Measurements from ENCODE around the gene MVP. TPM values are rescaled to one million over a fixed set of nuclear protein-coding genes. Genes with fewer than 3 reads are reported as not detected.

MVP gene
- total RNA-seq, 1 donor from 2014 or later = 177 TPM

GRCh38 chr16:29854520-29855100 is 34.3 kb downstream of the MVP start:
- intact Hi-C loops (cut with micrococcal nuclease) = no loop called here
- H3K4me3 Mint-ChIP-seq = no peak overlapping the region
- no peak for TF ChIP-seq CTCF (IDR thresholded peaks at IDR 0.05)
- CTCF ChIA-PET = interaction anchor here (0.7 kb wide), 1 partner anchor 8 kb away, joined by 3 read pairs; no protein-coding TSS in a partner anchor
- H3K27ac Mint-ChIP-seq = no peak overlapping the region
- H3K4me1 Mint-ChIP-seq = no peaks in the 10 kb centered on the region
- peaks cover 18% of the 10 kb centered on the region for H3K36me3 Mint-ChIP-seq (ENCODE audit: low read depth)
- H3K9me3 Mint-ChIP-seq = no peaks in the 10 kb centered on the region
- POLR2A ChIA-PET = no interaction called here
- no peak for DNase-seq
- no peak for ATAC-seq (ENCODE audit: low read depth)
- no peaks in the 10 kb centered on the region for H3K27me3 Mint-ChIP-seq

GRCh38 chr16:29857133-29857760 is 37.0 kb downstream of the MVP start:
- POLR2A ChIA-PET = interaction anchor here (0.6 to 0.7 kb wide), 2 partner anchors 28 to 31 kb away, joined by 3 to 4 read pairs; no protein-coding TSS in a partner anchor
- Mint-ChIP-seq H3K9me3 (no peaks in the 10 kb centered on the region), H3K27me3 (no peaks in the 10 kb centered on the region), H3K4me3 (no peak overlapping the region), H3K4me1 (peaks cover 15% of the 10 kb centered on the region), H3K36me3 (ENCODE audit: low read depth) (peaks cover 33% of the 10 kb centered on the region), H3K27ac (no peak overlapping the region)
- no peak for ATAC-seq (ENCODE audit: low read depth)
- CTCF ChIA-PET = interaction anchor here (1.2 kb wide), 1 partner anchor 9 kb away, joined by 3 read pairs; no protein-coding TSS in a partner anchor
- intact Hi-C loops (cut with micrococcal nuclease) = no loop called here
- TF ChIP-seq CTCF (IDR thresholded peaks at IDR 0.05) = no peak
- no peak for DNase-seq

- no peaks in the 10 kb centered on the region for H3K9me3 Mint-ChIP-seq
- POLR2A ChIA-PET = interaction anchor here (0.6 to 0.7 kb wide), 4 partner anchors 27 to 53 kb away, joined by 3 to 10 read pairs (median 5); no protein-coding TSS in a partner anchor
- no peak overlapping the region for H3K27ac Mint-ChIP-seq
- H3K4me1 Mint-ChIP-seq = peaks cover 22% of the 10 kb centered on the region
- CTCF ChIA-PET = no interaction called here
- H3K36me3 Mint-ChIP-seq (ENCODE audit: low read depth) = peaks cover 37% of the 10 kb centered on the region
- H3K4me3 Mint-ChIP-seq = no peak overlapping the region
- no peak for DNase-seq
- no peak for ATAC-seq (ENCODE audit: low read depth)
- intact Hi-C loops (cut with micrococcal nuclease) = no loop called here
- no peak for TF ChIP-seq CTCF (IDR thresholded peaks at IDR 0.05)
- no peaks in the 10 kb centered on the region for H3K27me3 Mint-ChIP-seq
Measured at GRCh38 chr16:29858149-29858849, 38.0 kb downstream of the MVP start.

- ATAC-seq (ENCODE audit: low read depth) (no peak), DNase-seq (no peak)
- H3K27ac Mint-ChIP-seq = no peak overlapping the region
- TF ChIP-seq CTCF (IDR thresholded peaks at IDR 0.05) = no peak
- peaks cover 37% of the 10 kb centered on the region for H3K36me3 Mint-ChIP-seq (ENCODE audit: low read depth)
- H3K9me3 Mint-ChIP-seq = no peaks in the 10 kb centered on the region
- no peaks in the 10 kb centered on the region for H3K27me3 Mint-ChIP-seq
- POLR2A ChIA-PET = no interaction called here
- peaks cover 24% of the 10 kb centered on the region for H3K4me1 Mint-ChIP-seq
- CTCF ChIA-PET = no interaction called here
- intact Hi-C loops (cut with micrococcal nuclease) = no loop called here
- no peak overlapping the region for H3K4me3 Mint-ChIP-seq
Measured at GRCh38 chr16:29858974-29859373, 38.7 kb downstream of the MVP start.

- ATAC-seq (ENCODE audit: low read depth) (no peak), DNase-seq (no peak)
- no peak overlapping the region for H3K4me3 Mint-ChIP-seq
- H3K4me1 Mint-ChIP-seq = peaks cover 24% of the 10 kb centered on the region
- CTCF ChIA-PET = no interaction called here
- peaks cover 37% of the 10 kb centered on the region for H3K36me3 Mint-ChIP-seq (ENCODE audit: low read depth)
- no peak overlapping the region for H3K27ac Mint-ChIP-seq
- POLR2A ChIA-PET = no interaction called here
- intact Hi-C loops (cut with micrococcal nuclease) = no loop called here
- no peak for TF ChIP-seq CTCF (IDR thresholded peaks at IDR 0.05)
- no peaks in the 10 kb centered on the region for H3K27me3 Mint-ChIP-seq
- no peaks in the 10 kb centered on the region for H3K9me3 Mint-ChIP-seq
Measured at GRCh38 chr16:29860218-29860617, 40.0 kb downstream of the MVP start.
